ENCODE data around the gene SKI. TPM values are rescaled to one million over a fixed set of nuclear protein-coding genes. Genes with fewer than 3 reads are reported as not detected.
"Not testable (repeated sequence)": the region's sequence is repeated elsewhere in the genome, so short reads cannot be mapped to it uniquely, and the experiment has no call there.

The SKI gene
- polyA plus RNA-seq, 6 donors from 2014 or later = 0.26 to 1.3 (median 0.52) TPM; not detected in 1

- H3K4me3 Mint-ChIP-seq = no peak overlapping the region
- no peaks in the 10 kb centered on the region for H3K36me3 Mint-ChIP-seq
- DNase-seq = no peak
- H3K9me3 Mint-ChIP-seq = peaks cover 0 to 3% (median 0%) of the 10 kb centered on the region in 7 donors
- H3K27me3 Mint-ChIP-seq = no peaks in the 10 kb centered on the region
- ATAC-seq (ENCODE audit: low read depth in 2 of 2) = no peak
- H3K27ac Mint-ChIP-seq = peak overlapping the region in 3 of 6 donors; percentile 61 to 91 (median 91)
- H3K4me1 Mint-ChIP-seq = peaks cover 27 to 57% (median 50%) of the 10 kb centered on the region in 3 donors
Observed at GRCh38 chr1:2253797-2254480, 25.8 kb downstream of the SKI start.

- Mint-ChIP-seq H3K4me1 (peaks cover 35 to 57% (median 55%) of the 10 kb centered on the region in 3 donors), H3K36me3 (no peaks in the 10 kb centered on the region), H3K4me3 (no peak overlapping the region), H3K9me3 (peaks cover 0 to 3% (median 0%) of the 10 kb centered on the region in 7 donors), H3K27ac (no peak overlapping the region), H3K27me3 (no peaks in the 10 kb centered on the region)
- no peak for DNase-seq
- ATAC-seq (ENCODE audit: low read depth in 2 of 2) = no peak
Observed at GRCh38 chr1:2255047-2255419, 26.9 kb downstream of the SKI start.

- Mint-ChIP-seq H3K9me3 (peaks cover 0 to 3% (median 0%) of the 10 kb centered on the region in 7 donors), H3K27ac (no peak overlapping the region), H3K36me3 (no peaks in the 10 kb centered on the region), H3K4me3 (no peak overlapping the region), H3K4me1 (peaks cover 34 to 57% (median 55%) of the 10 kb centered on the region in 3 donors), H3K27me3 (no peaks in the 10 kb centered on the region)
- ATAC-seq (ENCODE audit: low read depth in 2 of 2) (peak; percentile 64 to 69), DNase-seq (peak; percentile 87)
Observed at GRCh38 chr1:2255420-2256369, 27.6 kb downstream of the SKI start.

GRCh38 chr1:2256435-2257244 is 28.5 kb downstream of the SKI start:
- H3K36me3 Mint-ChIP-seq = no peaks in the 10 kb centered on the region
- peaks cover 41 to 58% (median 54%) of the 10 kb centered on the region in 3 donors for H3K4me1 Mint-ChIP-seq
- ATAC-seq (ENCODE audit: low read depth in 2 of 2) = no peak
- no peak overlapping the region for H3K27ac Mint-ChIP-seq
- H3K27me3 Mint-ChIP-seq = no peaks in the 10 kb centered on the region
- DNase-seq = no peak
- H3K9me3 Mint-ChIP-seq = peaks cover 0 to 3% (median 0%) of the 10 kb centered on the region in 7 donors
- peak overlapping the region in 3 of 8 donors; percentile 19 to 64 (median 21) for H3K4me3 Mint-ChIP-seq

- H3K27ac Mint-ChIP-seq = peak overlapping the region in 1 of 6 donors; percentile 78
- H3K4me1 Mint-ChIP-seq = peaks cover 42 to 56% (median 50%) of the 10 kb centered on the region in 3 donors
Observed at GRCh38 chr1:2257245-2257627, 29.1 kb downstream of the SKI start.

DNA sequence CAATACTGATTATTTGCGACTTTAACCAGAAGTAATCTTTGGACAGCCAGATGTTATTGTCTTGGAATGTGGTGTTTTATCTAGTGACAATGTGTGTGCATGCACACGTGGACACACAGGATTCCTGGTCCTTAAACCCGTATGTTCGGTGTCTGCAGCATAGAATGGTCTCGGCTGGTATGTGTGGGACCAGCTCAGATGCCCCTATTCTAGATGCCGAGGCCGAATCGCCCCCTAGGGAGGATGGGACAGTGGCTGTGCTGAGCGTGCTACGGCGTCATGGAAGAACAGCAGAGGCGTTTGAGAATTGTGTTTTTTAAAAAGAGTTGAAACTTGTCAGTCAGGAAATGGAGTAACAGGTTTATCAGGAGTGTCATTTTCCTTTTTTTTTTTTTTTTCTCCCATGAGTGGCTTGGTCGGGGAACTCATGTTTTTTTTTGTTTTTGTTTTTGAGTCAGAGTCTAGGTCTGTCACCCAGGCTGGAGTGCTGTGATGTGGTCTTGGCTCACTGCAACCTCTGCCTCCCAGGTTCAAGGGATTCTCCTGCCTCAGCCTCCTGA is 30.1 kb downstream of the SKI start:
- Mint-ChIP-seq H3K4me3 (peak overlapping the region in 5 of 8 donors; percentile 30 to 85 (median 34)), H3K27me3 (no peaks in the 10 kb centered on the region), H3K9me3 (peaks cover 0 to 3% (median 0%) of the 10 kb centered on the region in 7 donors), H3K4me1 (peaks cover 39 to 56% (median 43%) of the 10 kb centered on the region in 3 donors), H3K27ac (peak overlapping the region in 4 of 6 donors; percentile 78 to 96 (median 88)), H3K36me3 (no peaks in the 10 kb centered on the region)
- ATAC-seq (ENCODE audit: low read depth in 2 of 2) (no peak), DNase-seq (no peak)

More at GRCh38 chr1:2257245-2257627, 29.1 kb downstream of the SKI start:
- H3K36me3 Mint-ChIP-seq = no peaks in the 10 kb centered on the region
- DNase-seq = no peak
- H3K4me3 Mint-ChIP-seq = peak overlapping the region in 2 of 8 donors; percentile 21 to 64
- H3K27me3 Mint-ChIP-seq = no peaks in the 10 kb centered on the region
- ATAC-seq (ENCODE audit: low read depth in 2 of 2) = no peak
- peaks cover 0 to 3% (median 0%) of the 10 kb centered on the region in 7 donors for H3K9me3 Mint-ChIP-seq

DNA sequence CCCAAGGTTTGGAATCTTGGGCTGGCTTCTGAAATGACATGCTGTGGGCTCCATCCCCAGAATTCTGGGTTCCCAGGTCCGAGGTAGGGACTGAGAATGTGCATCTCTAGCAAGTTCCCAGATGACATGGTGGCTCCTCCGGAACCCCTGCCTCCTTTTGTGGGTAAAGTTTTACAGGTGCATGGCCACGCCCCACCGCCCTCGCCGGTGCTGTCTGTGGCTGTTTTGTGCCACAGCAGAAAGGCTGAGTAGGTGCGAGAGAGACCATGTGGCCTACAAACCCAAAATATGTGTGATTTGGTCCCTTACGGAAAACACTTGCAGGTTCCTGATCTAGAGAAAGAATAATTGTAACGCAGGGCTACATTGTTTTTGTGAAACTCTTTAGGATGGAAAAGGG is 30.9 kb downstream of the SKI start:
- Mint-ChIP-seq H3K36me3 (no peaks in the 10 kb centered on the region), H3K27ac (peak overlapping the region in 4 of 6 donors; percentile 28 to 96 (median 87)), H3K9me3 (peaks cover 0 to 3% (median 0%) of the 10 kb centered on the region in 7 donors), H3K4me3 (peak overlapping the region in 7 of 8 donors; percentile 24 to 68 (median 36)), H3K4me1 (peaks cover 39 to 59% (median 43%) of the 10 kb centered on the region in 3 donors), H3K27me3 (no peaks in the 10 kb centered on the region)
- peak; percentile 72 for DNase-seq
- peak; percentile 15 to 23 for ATAC-seq (ENCODE audit: low read depth in 2 of 2)

- no peaks in the 10 kb centered on the region for H3K9me3 Mint-ChIP-seq
- no peaks in the 10 kb centered on the region for H3K36me3 Mint-ChIP-seq
- no peaks in the 10 kb centered on the region for H3K27me3 Mint-ChIP-seq
- H3K4me3 Mint-ChIP-seq = peak overlapping the region in 3 of 8 donors; percentile 55 to 72 (median 68)
- ATAC-seq (ENCODE audit: low read depth in 2 of 2) = no peak
- no peak for DNase-seq
- peak overlapping the region in 3 of 6 donors; percentile 89 to 96 (median 96) for H3K27ac Mint-ChIP-seq
- H3K4me1 Mint-ChIP-seq = peaks cover 41 to 65% (median 48%) of the 10 kb centered on the region in 3 donors
Observed at GRCh38 chr1:2259668-2260402, 31.7 kb downstream of the SKI start.

DNA sequence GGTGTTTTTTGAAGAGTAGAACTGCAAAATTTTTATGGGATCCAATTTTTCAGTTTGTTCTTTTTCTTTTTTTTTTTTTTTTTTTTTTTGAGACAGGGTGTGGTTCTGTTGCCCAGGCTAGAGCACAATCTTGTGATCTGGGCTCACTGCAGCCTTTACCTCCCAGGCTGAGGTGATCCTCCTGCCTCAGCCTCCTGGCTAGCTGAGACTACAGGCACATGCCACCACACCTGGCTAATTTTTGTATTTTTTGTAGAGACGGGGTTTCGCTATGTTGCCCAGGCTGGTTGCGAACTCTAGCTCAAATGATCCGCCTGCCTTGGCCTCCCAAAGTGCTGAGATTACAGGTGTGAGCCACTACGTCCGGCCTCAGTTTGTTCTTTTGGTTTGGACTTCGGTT is 32.4 kb downstream of the SKI start:
- peaks cover 47 to 71% (median 55%) of the 10 kb centered on the region in 3 donors for H3K4me1 Mint-ChIP-seq

GRCh38 chr1:2260917-2261316 is 32.8 kb downstream of the SKI start:
- H3K27me3 Mint-ChIP-seq = no peaks in the 10 kb centered on the region
- H3K36me3 Mint-ChIP-seq = no peaks in the 10 kb centered on the region
- no peak for ATAC-seq (ENCODE audit: low read depth in 2 of 2)
- H3K27ac Mint-ChIP-seq = peak overlapping the region in 1 of 6 donors; percentile 21
- DNase-seq = no peak
- H3K9me3 Mint-ChIP-seq = no peaks in the 10 kb centered on the region
- H3K4me3 Mint-ChIP-seq = peak overlapping the region in 2 of 8 donors; percentile 29 to 30
- H3K4me1 Mint-ChIP-seq = peaks cover 48 to 74% (median 58%) of the 10 kb centered on the region in 3 donors

More for the DNA sequence above, 32.4 kb downstream of the SKI start:
- not testable (repeated sequence) for H3K36me3 Mint-ChIP-seq; H3K27me3 Mint-ChIP-seq; H3K9me3 Mint-ChIP-seq; DNase-seq; ATAC-seq (ENCODE audit: low read depth in 2 of 2)
- Mint-ChIP-seq H3K27ac (peak overlapping the region in 3 of 6 donors; percentile 21 to 89 (median 57)), H3K4me3 (peak overlapping the region in 2 of 8 donors; percentile 36 to 55)

GRCh38 chr1:2261476-2262395 is 33.6 kb downstream of the SKI start:
- not testable (repeated sequence) for H3K27me3 Mint-ChIP-seq, H3K36me3 Mint-ChIP-seq, DNase-seq, H3K9me3 Mint-ChIP-seq
- Mint-ChIP-seq H3K27ac (peak overlapping the region in 4 of 6 donors; percentile 86 to 95 (median 92)), H3K4me3 (peak overlapping the region in 1 of 8 donors; percentile 44), H3K4me1 (peaks cover 54 to 82% (median 66%) of the 10 kb centered on the region in 3 donors)
- peak; percentile 25 to 40 for ATAC-seq (ENCODE audit: low read depth in 2 of 2)
